GM23338 (cell line): Measurements from ENCODE around the gene APIP. TPM values are rescaled to one million over a fixed set of nuclear protein-coding genes. Genes with fewer than 3 reads are reported as not detected.
A peak's percentile ranks its signal among the peaks of the same experiment; 100 is the strongest.

Experiments
- ATAC-seq: fragments of 200-7000 bp; cut with Tn5 transposase; 3 replicates; pipeline ENCODE4 v1.9.1; 2020
- DNase-seq: peaks from one replicate; pipeline ENCODE4 v3.0.0-alpha.2; 2015; ENCODE audit warnings: low spot score
- H2AFZ ChIP-seq: fragments of 200-600 bp; sonication (generic); 2 replicates; pipeline ENCODE4 v1.8.0; 2016; ENCODE audit warnings: antibody characterized with exemption, mild to moderate bottlenecking, moderate library complexity
- H3F3A ChIP-seq: fragments of 200-600 bp; sonication (generic); replicated peaks from 2 replicates; pipeline ENCODE4 v1.8.0; 2017; ENCODE audit warnings: antibody characterized with exemption, mixed run types, low read depth
- H3K27ac ChIP-seq: fragments of 200-600 bp; sonication (generic); 2 replicates; pipeline ENCODE4 v1.6.1; 2016; ENCODE audit warnings: low read depth
- H3K27me3 ChIP-seq: fragments of 200-600 bp; sonication (generic); 2 replicates; pipeline ENCODE4 v1.8.0; 2016; ENCODE audit warnings: mild to moderate bottlenecking, mixed run types, moderate library complexity; ENCODE audit not compliant: insufficient read depth
- H3K36me3 ChIP-seq: fragments of 200-600 bp; sonication (generic); 2 replicates; pipeline ENCODE4 v1.8.0; 2016; ENCODE audit warnings: mild to moderate bottlenecking; ENCODE audit not compliant: insufficient read depth
- H3K4me1 ChIP-seq: fragments of 200-600 bp; sonication (generic); 2 replicates; pipeline ENCODE4 v1.8.0; 2016; ENCODE audit warnings: mild to moderate bottlenecking, moderate library complexity; ENCODE audit not compliant: insufficient read depth
- H3K4me2 ChIP-seq: fragments of 200-600 bp; sonication (generic); 2 replicates; pipeline ENCODE4 v1.7.1; 2017; ENCODE audit warnings: mixed run types
- H3K4me3 ChIP-seq: fragments of 200-600 bp; sonication (generic); 2 replicates; pipeline ENCODE4 v1.6.1; 2016; ENCODE audit warnings: mixed run types
- H3K79me2 ChIP-seq: fragments of 200-600 bp; sonication (generic); replicated peaks from 2 replicates; pipeline ENCODE4 v1.8.0; 2017; ENCODE audit warnings: mild to moderate bottlenecking; ENCODE audit not compliant: insufficient read depth
- H3K9me2 ChIP-seq: fragments of 200-600 bp; sonication (generic); 2 replicates; pipeline ENCODE4 v1.8.0; 2017; ENCODE audit not compliant: insufficient read depth
- H4K20me1 ChIP-seq: fragments of 200-600 bp; sonication (generic); replicated peaks from 2 replicates; pipeline ENCODE4 v1.8.0; 2017; ENCODE audit warnings: mild to moderate bottlenecking; ENCODE audit not compliant: insufficient read depth
- H3K27ac Mint-ChIP-seq: 2 replicates; pipeline ENCODE4 v1.8.0; 2020; ENCODE audit warnings: inconsistent platforms, mild to moderate bottlenecking, moderate library complexity, mixed read lengths
- H3K27me3 Mint-ChIP-seq: 3 replicates; pipeline ENCODE4 v1.8.0; 2022; ENCODE audit warnings: low read depth, mild to moderate bottlenecking, moderate library complexity, mixed read lengths, inconsistent platforms; ENCODE audit not compliant: insufficient read depth, poor library complexity
- H3K36me3 Mint-ChIP-seq: 3 replicates; pipeline ENCODE4 v1.8.0; 2021; ENCODE audit warnings: low read depth, mild to moderate bottlenecking, inconsistent platforms, moderate library complexity, mixed read lengths
- H3K4me1 Mint-ChIP-seq: 3 replicates; pipeline ENCODE4 v1.8.0; 2020; ENCODE audit warnings: mild to moderate bottlenecking, inconsistent platforms, mixed read lengths
- H3K4me3 Mint-ChIP-seq: 3 replicates; pipeline ENCODE4 v1.8.0; 2021; ENCODE audit warnings: moderate library complexity, mild to moderate bottlenecking, inconsistent platforms, mixed read lengths
- H3K9me3 Mint-ChIP-seq: 3 replicates; pipeline ENCODE4 v1.8.0; 2020; ENCODE audit warnings: moderate library complexity, mild to moderate bottlenecking, inconsistent platforms, mixed read lengths
- CREB1 ChIP-seq: fragments of 250-450 bp; sonication (Bioruptor Pico); IDR thresholded peaks from 2 replicates; pipeline ENCODE4 v1.5.0; 2020; ENCODE audit warnings: low read depth, mild to moderate bottlenecking, moderate library complexity
- CTCF ChIP-seq, 2 experiments: fragments of 200-600 bp in 1 of 2; sonication (generic) in 1 of 2; conservative IDR thresholded peaks; 2 replicates each; pipeline versions ENCODE4 v1.5.1 to v1.6.1; 2016 to 2017; ENCODE audit warnings: antibody characterized with exemption in 2 of 2, low read depth in 2 of 2, mild to moderate bottlenecking in 2 of 2, moderate library complexity in 1 of 2
- EZH2phosphoT487 ChIP-seq: fragments of 200-600 bp; sonication (generic); IDR thresholded peaks from one replicate; pipeline ENCODE4 v1.8.1; 2018; ENCODE audit warnings: antibody characterized with exemption; ENCODE audit not compliant: unreplicated experiment
- JUNB ChIP-seq: IDR thresholded peaks from one replicate; pipeline ENCODE4 v1.6.1; 2016; ENCODE audit warnings: antibody characterized with exemption; ENCODE audit not compliant: unreplicated experiment
- NANOG ChIP-seq: IDR thresholded peaks from 2 replicates; pipeline ENCODE4 v1.6.1; 2016; ENCODE audit warnings: antibody characterized with exemption, borderline replicate concordance
- REST ChIP-seq: IDR thresholded peaks from one replicate; pipeline ENCODE4 v1.6.1; 2018; ENCODE audit warnings: antibody characterized with exemption; ENCODE audit not compliant: unreplicated experiment
- STAT1 ChIP-seq: IDR thresholded peaks from one replicate; pipeline ENCODE4 v1.6.1; 2016; ENCODE audit warnings: antibody characterized with exemption; ENCODE audit not compliant: unreplicated experiment
- ZNF114 ChIP-seq: fragments of 250-450 bp; sonication (Bioruptor Pico); IDR thresholded peaks from 2 replicates; pipeline ENCODE4 v1.5.0; 2020; ENCODE audit warnings: mild to moderate bottlenecking, moderate library complexity
- ZNF331 ChIP-seq: fragments of 250-450 bp; sonication (Bioruptor Pico); IDR thresholded peaks from 2 replicates; pipeline ENCODE4 v1.5.0; 2020; ENCODE audit warnings: low read depth, mild to moderate bottlenecking, moderate library complexity
- polyA plus RNA-seq: library from polyadenylated mRNA; unstranded; fragments of >200 nt; fragmentation: Nextera tagmentation; extraction: Ambion mirVana; gene quantifications from 2 replicates; pipeline ENCODE4 v1.2.1, GENCODE V29; 2016
- total RNA-seq: library from RNA; depleted of rRNA; stranded (reverse); fragments of >200 nt; shearing (Covaris generic); gene quantifications from 2 replicates; pipeline ENCODE4 v1.2.3, GENCODE V29; 2014

APIP gene
- total and polyA plus RNA-seq, 2 experiments from 2014 or later: 35.7 to 50.3 TPM

- TF ChIP-seq JUNB: no peak
- TF ChIP-seq NANOG: no peak
- no peak for TF ChIP-seq CTCF (conservative IDR thresholded peaks at IDR 0.05; ENCODE audit: low read depth in 2 of 2)
- no peak for TF ChIP-seq ZNF331
- TF ChIP-seq CREB1 (CRISPR knock-in tag): no peak
- TF ChIP-seq ZNF114 (CRISPR knock-in tag): no peak
- no peak for TF ChIP-seq REST
- TF ChIP-seq STAT1: no peak
- no peak for TF ChIP-seq EZH2phosphoT487
Measured at GRCh38 chr11:34921156-34921555, 5.0 kb upstream of the APIP start (continued).

- H3K79me2 ChIP-seq: peaks cover 81% of the 10 kb centered on the region
- peaks cover 8% of the 10 kb centered on the region for H3F3A ChIP-seq
- no peaks in the 10 kb centered on the region for H3K27me3 ChIP-seq
- Mint-ChIP-seq H3K4me1 (peaks cover 20% of the 10 kb centered on the region), H3K4me3 (peak overlapping the region; percentile 93), H3K27me3 (peaks cover 8% of the 10 kb centered on the region), H3K27ac (peak overlapping the region; percentile 99), H3K36me3 (peaks cover 23% of the 10 kb centered on the region), H3K9me3 (no peaks in the 10 kb centered on the region; the same call in 1 of the 3 replicates)
- TF ChIP-seq NANOG (no peak), CTCF (conservative IDR thresholded peaks at IDR 0.05; ENCODE audit: low read depth in 2 of 2) (no peak), EZH2phosphoT487 (no peak), ZNF331 (no peak)
- peak; percentile 39 for ATAC-seq
- H2AFZ ChIP-seq: peak overlapping the region; percentile 92; the same call in 1 of the 2 replicates
- H4K20me1 ChIP-seq: peaks cover 26% of the 10 kb centered on the region
- no peaks in the 10 kb centered on the region for H3K36me3 ChIP-seq
- peak overlapping the region; percentile 95 for H3K4me3 ChIP-seq
- H3K27ac ChIP-seq: peak overlapping the region; percentile 98
- H3K9me2 ChIP-seq: peaks cover 6% of the 10 kb centered on the region
- H3K4me1 ChIP-seq: peaks cover 10% of the 10 kb centered on the region
- H3K4me2 ChIP-seq: peak overlapping the region; percentile 85
- peak; percentile 81 for DNase-seq
Measured at GRCh38 chr11:34916843-34917770, 928 bp upstream of the APIP start.
